Stimulated activated CD8-positive, alpha-beta memory T cell treated with anti-CD3 and anti-CD28 coated beads, Interleukin-7, amount 100 ng/mL, for 1 hour (primary cell): ENCODE measurements around the gene GLOD4.
A peak's percentile ranks its signal among the peaks of the same experiment; 100 is the strongest.
"Not testable (repeated sequence)": the region's sequence is repeated elsewhere in the genome, so short reads cannot be mapped to it uniquely, and the experiment has no call there.

ENCODE experiments used
- DNase-seq, 2 donors: peaks; one replicate each; pipeline ENCODE4 v3.0.0-alpha.2; 2020; ENCODE audit warnings: low read depth in 2 of 2

Gene GLOD4

GRCh38 chr17:781805-782731, at the start of gene GLOD4, which contains the start of gene MRM3:
GLOD4 (minus strand) TSS chr17:782280; CDS start chr17:782255, 25 bp downstream.
MRM3 (plus strand) TSS chr17:782353; CDS start chr17:782379, 26 bp downstream.
- DNase-seq = peak; percentile 87 to 92

GRCh38 chr17:830950-831349, 48.9 kb upstream of the GLOD4 start:
- no peak for DNase-seq

- DNase-seq = no peak
Observed at GRCh38 chr17:830381-830780, 48.3 kb upstream of the GLOD4 start.

GRCh38 chr17:829614-830013, 47.5 kb upstream of the GLOD4 start:
- not testable (repeated sequence) for DNase-seq

- DNase-seq = no peak
Observed at GRCh38 chr17:828761-829160, 46.7 kb upstream of the GLOD4 start.

- DNase-seq = no peak
Observed at GRCh38 chr17:826778-827177, 44.7 kb upstream of the GLOD4 start.

GRCh38 chr17:825216-825615, 43.1 kb upstream of the GLOD4 start:
- DNase-seq = no peak

- no peak for DNase-seq
Observed at GRCh38 chr17:824378-824777, 42.3 kb upstream of the GLOD4 start.

- DNase-seq = no peak
Observed at GRCh38 chr17:823501-823902, 41.4 kb upstream of the GLOD4 start.

GRCh38 chr17:819251-819650, 37.2 kb upstream of the GLOD4 start:
- DNase-seq = no peak

- DNase-seq = no peak
Observed at GRCh38 chr17:814371-814770, 32.3 kb upstream of the GLOD4 start.

- no peak for DNase-seq
Observed at GRCh38 chr17:812638-813204, 30.6 kb upstream of the GLOD4 start.

GRCh38 chr17:811051-811784, 29.1 kb upstream of the GLOD4 start:
- no peak for DNase-seq

GRCh38 chr17:807523-808294, 25.6 kb upstream of the GLOD4 start:
- no peak for DNase-seq

GRCh38 chr17:806781-807522, 24.9 kb upstream of the GLOD4 start:
- no peak for DNase-seq

GRCh38 chr17:806346-806745, 24.3 kb upstream of the GLOD4 start:
- no peak for DNase-seq

GRCh38 chr17:805886-806285, 23.8 kb upstream of the GLOD4 start:
- not testable (repeated sequence) for DNase-seq

GRCh38 chr17:804541-805435, 22.7 kb upstream of the GLOD4 start:
- no peak for DNase-seq

- DNase-seq = no peak
Observed at GRCh38 chr17:802901-803881, 21.1 kb upstream of the GLOD4 start.
